ENCODE data around the gene SYN1.

DNA sequence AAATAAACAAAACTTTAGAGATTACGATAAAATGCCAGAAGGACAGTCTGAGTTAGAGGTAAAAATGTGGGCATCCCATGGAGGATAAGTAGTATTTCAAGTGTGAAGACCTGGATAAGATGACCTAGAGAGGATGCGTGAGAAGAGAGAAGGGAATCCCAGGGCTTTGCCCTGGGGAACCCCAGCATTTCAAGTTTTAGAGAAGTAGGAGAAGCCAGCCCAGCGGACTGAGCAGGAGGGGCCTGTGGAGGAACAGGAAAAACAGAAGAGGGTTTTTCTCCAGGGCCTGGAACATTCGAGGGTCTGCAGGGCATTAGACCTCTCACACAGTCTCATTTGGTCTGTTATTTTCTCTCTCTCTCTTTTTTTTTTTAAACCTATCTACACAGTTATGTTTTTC is 13.0 kb upstream of the SYN1 start:
- TF ChIP-seq, protein P1, sequence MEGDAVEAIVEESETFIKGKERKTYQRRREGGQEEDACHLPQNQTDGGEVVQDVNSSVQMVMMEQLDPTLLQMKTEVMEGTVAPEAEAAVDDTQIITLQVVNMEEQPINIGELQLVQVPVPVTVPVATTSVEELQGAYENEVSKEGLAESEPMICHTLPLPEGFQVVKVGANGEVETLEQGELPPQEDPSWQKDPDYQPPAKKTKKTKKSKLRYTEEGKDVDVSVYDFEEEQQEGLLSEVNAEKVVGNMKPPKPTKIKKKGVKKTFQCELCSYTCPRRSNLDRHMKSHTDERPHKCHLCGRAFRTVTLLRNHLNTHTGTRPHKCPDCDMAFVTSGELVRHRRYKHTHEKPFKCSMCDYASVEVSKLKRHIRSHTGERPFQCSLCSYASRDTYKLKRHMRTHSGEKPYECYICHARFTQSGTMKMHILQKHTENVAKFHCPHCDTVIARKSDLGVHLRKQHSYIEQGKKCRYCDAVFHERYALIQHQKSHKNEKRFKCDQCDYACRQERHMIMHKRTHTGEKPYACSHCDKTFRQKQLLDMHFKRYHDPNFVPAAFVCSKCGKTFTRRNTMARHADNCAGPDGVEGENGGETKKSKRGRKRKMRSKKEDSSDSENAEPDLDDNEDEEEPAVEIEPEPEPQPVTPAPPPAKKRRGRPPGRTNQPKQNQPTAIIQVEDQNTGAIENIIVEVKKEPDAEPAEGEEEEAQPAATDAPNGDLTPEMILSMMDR (IDR thresholded peaks at IDR 0.05), result no peak
- TF ChIP-seq POLR2AphosphoS5 (IDR thresholded peaks at IDR 0.05) (no peak), EP300 (IDR thresholded peaks at IDR 0.05; ENCODE audit: low read depth) (no peak), POLR2A (IDR thresholded peaks at IDR 0.05) (no peak)
